Fibroblast of skin of right quadriceps (primary cell): Measurements from ENCODE around the gene RNU4-1.
A peak's percentile ranks its signal among the peaks of the same experiment; 100 is the strongest.
"Not testable (repeated sequence)": the region's sequence is repeated elsewhere in the genome, so short reads cannot be mapped to it uniquely, and the experiment has no call there.

Experiments
- DNase-seq: peaks from one replicate; pipeline ENCODE4 v3.0.0-alpha.2; 2013

RNU4-1 gene

DNA sequence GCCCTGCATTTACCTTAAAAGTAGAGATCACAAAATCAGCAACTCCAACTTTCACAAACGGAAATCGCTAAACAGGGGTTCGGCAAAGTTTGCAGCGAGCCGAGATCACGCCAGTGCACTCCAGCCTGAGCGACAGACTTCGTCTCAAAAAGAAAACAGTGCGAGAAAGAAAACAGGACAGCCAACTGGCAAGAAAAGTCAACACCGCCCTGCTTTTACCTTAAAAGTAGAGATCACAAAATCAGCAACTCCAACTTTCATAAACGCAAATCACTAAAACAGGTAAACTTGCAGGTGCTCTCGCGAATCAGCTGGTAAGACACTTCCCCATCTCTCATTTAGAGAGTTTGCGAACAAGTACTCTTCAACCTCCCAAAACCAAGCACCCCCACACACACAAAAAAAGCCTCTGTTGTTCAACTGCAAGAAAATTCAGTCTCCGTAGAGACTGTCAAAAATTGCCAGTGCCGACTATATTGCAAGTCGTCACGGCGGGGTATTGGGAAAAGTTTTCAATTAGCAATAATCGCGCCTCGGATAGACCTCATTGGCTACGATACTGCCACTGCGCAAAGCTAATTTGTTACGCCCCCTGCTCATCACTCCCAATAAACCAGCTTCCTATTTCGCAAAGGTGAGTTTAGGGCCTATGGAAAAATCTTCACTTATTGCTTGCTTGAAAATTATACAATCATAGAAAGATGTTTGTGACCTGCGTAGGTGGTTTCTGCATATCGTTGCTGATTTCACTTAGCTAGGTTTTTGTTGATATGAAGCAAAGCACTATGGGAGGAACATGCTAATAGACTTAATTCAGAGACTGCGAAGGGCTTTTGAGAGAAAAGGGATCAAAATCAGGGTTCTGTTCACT is at the start of gene RNU4-1:
Gene RNU4-1 (minus strand): TSS at position 577 of the 871 bp plus-strand sequence.
- peak; percentile 98 for DNase-seq

DNA sequence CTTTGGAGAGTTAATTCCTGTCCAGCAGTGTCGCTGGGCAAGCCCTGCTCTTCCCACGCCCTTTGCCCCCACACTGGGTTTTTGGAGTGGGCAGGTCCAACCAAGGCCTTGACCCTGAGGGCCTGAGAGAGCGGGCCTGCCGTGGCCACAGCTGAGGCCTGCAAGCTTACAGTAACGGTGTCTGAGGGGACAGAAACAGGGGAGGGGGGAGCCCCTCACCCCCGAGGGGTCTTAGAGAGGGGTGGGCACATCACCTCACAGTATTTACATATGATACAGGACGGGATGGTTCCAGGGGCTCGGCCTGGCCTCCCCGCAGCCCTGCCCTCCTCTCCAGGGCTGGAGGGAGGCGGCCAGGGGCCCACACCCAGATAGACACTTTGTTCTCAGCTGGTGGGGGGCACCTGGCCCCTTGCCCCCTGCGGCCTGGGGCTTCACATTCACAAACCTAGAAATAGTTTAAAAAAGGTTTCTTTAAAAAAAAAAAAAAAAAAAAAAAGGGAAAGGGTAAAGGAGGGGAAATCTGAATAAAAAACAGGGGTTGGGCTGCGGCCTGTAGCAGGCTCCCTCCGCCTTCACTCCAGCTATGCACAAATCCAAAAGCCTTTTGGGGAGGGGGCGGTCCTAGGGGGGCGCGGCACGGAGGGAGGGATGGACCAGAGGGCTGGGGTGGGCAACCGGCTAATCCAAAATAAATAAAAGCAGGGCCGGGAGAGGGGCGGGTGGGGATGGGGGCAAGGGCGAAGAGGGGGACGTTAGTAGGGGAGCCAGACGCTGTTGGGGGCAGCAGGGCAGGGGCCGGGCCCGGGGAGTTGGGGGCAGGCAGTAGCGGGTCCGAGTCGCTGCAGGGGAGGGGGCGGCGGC is 49.4 kb upstream of the RNU4-1 start:
- no peak for DNase-seq

DNA sequence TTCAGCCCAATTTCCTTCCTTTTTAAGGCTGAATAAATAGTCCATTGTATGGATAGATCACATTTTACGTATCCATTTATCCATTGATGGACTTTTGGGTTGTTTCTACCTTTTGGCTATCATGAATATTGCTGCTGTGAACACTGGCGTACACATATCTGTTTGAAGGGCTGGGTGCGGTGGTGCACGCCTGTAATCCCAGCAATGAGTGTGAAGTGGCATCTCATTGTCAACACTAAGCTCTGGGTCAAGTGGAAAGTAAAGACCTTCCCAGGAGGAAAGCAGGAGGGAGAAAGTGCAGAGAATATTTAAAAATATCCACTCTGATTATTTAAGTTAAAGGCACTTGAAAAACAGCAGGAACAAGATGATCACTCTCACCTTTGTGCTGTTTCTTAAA is 46.2 kb upstream of the RNU4-1 start:
- DNase-seq: no peak

DNA sequence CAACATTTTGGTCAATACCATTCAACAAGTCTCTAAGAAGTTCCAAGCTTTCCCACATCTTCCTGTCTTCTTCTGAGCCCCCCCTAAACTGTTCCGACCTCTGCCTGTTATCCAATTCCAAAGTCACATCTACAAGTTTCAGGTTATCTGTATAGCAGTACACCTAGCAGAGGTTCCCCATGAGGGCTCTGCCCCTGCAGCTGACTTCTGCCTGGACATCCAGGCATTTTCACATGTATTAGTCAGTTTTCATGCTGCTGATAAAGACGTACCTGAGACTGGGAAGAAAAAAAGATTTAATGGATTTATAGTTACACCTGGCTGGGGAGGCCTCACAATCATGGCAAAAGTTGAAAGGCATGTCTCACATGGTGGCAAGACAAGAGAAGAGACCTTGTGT is 44.7 kb upstream of the RNU4-1 start:
- no peak for DNase-seq

DNA sequence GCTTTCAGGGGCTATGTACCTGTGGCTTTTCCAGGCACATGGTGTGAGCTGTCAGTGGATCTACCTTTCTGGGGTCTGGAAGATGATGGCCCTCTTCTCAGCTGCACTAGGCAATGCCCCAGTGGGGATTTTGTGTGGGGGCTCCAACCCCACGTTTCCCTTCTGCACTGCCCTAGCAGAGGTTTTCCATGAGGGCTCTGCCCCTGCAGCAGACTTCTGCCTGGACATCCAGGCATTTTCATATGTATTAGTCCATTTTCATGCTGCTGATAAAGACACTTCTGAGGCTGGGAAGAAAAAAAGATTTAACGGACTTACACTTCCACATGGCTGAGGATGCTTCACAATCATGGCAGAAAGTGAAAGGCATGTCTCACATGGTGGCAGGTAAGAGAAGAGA is 43.4 kb upstream of the RNU4-1 start:
- not testable (repeated sequence) for DNase-seq

DNA sequence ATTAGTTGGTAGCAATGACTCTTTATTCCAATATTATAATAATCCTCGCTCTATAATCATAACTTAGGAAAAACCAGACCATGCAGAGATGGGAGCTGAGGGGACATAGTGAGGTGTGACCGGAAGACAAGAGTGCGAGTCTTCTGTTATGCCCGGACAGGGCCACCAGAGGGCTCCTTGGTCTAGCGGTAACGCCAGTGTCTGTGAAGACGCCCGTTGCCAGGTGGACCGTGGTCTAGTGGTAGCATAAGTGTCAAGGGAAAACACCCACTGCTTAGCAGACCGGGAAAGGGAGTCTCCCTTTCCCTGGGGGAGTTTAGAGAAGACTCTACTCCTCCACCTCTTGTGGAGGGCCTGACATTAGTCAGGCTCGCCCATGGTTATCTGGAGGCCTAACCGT is 42.4 kb upstream of the RNU4-1 start:
- peak; percentile 30 for DNase-seq

DNA sequence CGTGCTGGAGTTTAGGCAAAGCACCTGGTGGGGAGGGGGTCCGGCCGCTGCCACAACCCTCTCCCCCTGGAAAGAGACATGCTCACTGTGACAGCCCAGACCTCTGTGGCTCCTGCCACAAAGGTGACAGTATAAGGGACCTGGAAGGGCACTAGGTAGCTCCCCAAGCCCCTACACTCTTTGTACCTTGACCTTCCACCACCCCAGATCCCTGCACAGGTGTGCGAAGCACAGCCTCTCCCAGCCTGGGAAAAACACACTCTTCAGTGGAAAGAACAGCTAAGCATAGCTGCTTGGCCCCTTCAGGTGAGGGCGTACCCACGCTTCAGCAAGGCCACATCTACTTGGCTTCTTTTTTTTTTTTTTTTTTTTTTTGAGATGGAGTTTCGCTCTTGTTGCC is 39.5 kb upstream of the RNU4-1 start:
- DNase-seq: no peak

DNA sequence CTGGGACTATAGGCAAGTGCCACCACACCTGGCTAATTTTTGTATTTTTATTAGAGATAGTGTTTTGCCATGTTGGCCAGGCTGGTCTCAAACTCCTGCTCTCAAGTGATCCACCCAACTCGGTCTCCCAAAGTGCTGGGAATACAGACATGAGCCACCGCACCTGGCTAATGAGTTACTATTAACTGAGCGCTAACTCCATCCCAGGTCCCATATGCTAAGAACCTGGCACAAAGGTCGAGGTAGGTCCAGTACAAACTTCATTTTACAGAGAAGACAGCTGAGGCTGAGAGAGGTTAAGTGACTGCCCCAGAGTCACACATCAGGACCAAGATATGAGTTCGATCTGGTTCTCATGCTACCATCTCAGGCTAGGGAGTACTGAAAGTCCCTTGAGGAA is 39.0 kb upstream of the RNU4-1 start:
- DNase-seq: no peak

DNA sequence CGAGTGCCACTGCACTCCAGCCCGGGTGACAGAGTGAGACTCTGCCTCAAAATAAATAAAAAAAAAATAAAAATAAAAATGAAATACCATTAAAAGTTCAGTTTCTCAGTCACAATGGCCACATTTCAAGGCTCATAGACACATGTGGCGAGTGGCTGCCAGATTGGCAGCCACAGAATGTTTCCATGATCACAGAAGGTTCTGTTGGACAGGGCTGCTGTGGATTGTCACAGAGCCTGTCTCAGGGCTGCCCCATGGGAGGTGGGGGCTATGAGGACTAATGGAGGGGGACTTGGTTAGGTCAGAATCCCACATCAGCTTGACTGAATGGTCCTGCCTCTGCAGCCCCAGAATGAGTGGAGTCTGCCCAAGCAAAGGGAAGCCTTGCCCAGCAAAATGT is 38.4 kb upstream of the RNU4-1 start:
- DNase-seq: no peak

DNA sequence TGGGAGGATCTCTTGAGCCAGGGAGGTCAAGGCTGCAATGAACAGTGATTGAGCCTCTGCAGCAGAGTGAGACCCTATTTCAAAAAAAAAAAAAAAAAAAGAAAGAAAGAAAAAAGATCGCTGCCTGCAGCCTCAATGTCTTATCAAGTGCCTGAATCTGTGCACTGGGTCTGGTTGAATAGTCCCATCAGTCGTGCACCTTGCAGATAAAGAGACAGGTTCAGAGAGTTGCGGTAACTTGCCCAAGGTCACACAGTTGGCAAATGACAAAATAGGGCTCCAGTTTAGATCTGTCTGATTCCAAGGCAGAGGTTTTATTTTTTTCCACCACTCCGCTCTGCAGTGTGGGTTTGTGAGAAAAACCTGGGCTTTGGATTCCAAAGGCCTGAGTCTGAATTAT is 35.2 kb upstream of the RNU4-1 start:
- DNase-seq: no peak

DNA sequence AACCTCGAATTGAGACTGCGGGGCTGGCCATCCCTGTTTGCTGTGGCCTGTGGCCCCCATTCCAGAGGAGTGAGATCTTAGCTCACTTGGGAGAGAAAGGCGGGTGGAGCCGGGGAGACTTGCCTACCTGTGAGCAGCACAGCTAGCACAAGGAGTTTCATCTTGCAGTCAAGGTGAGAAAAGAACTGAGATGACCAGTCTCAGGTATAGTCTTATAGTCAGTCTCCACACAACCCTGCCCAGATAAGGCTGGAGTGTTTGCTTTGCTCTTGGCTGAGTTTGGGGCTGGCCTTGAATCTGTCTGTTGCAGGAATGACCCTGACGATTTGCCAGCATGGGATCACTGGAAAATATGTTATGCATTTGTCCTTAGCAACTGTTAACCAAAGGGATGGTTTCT is 34.6 kb upstream of the RNU4-1 start, which contains the start of gene PLA2G1B:
Gene PLA2G1B (minus strand): TSS at position 187 of the 400 bp plus-strand sequence. CDS start 26 bp downstream, at position 161.
- DNase-seq: no peak

DNA sequence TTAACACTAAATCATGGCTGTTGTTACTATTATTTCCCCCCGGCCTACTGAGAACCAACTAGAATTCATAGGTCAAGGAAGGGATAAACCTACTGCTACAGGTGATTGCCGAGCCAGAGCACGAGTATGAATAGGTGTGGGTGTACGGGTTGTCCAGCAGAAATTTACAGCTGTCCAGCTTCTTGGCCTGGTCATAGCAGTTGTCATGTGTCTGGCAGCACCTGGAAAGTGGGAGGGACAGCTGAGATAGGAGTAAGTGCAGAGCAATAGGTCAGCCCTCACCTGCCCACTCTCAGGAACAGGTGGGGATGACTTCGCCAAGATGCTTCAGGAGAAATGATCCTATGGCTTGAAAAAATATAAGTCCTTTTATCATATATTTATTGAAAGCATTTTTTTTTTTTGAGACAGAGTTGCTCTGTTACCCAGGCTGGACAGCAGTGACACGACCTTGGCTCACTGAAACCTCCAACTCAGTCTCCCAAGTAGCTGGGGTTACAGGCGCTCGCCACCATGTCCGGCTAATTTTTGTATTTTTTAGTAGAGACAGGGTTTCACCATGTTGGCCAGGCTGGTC is 31.9 kb upstream of the RNU4-1 start:
- no peak for DNase-seq

DNA sequence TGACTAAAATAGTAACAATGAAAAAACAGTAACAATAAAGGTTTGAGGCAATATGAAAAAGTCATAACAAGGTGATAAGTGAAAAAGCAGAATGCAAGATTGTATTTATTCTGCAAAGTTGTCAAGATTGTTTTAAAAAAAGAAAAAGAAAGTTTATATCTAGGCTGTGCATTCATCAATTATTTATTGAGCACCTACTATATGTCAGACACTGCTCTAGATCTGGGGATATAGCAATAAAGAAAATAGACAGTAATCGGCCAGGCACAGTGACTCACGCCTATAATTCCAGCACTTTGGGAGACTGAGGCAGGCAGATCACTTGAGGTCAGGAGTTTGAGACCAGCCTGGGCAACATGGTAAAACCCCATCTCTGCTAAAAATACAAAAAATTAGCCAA is 30.7 kb upstream of the RNU4-1 start:
- no peak for DNase-seq

DNA sequence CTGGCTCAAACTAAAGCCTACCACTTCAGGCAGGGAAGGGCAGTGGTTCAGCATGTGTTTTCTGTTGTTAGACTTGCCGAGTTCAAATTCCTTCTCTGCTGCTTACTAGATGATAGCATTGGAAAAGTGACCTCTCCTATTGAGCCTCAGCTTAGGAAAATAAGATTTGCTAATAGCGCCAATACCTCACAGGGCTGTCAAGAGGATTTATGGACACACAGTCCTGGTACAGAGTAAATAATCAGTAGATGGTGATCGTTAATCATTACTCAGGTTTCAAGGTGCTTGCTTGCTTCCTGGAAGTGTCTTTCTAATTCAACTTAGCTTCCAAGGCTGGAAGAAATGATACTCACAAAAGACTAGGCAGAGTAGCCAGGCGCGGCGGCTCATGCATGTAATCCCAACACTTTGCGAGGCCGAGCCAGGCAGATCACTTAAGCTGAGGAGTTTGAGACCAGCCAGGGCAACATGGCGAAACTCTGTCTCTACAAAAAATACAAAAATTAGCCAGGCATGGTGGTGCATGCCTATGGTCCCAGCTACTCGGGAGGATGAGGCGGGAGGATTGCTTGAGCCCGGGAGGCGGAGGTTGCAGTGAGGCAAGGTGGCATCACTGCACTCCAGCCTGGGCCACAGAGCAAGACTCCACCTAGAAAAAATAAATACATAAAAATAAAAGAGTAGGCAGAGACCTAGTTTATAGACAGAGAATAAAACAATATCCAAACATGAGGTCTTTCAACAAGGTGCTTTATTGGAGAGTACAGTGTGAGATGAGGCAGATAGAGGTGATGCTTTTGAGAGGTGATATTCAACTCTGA is 28.6 kb upstream of the RNU4-1 start:
- no peak for DNase-seq

DNA sequence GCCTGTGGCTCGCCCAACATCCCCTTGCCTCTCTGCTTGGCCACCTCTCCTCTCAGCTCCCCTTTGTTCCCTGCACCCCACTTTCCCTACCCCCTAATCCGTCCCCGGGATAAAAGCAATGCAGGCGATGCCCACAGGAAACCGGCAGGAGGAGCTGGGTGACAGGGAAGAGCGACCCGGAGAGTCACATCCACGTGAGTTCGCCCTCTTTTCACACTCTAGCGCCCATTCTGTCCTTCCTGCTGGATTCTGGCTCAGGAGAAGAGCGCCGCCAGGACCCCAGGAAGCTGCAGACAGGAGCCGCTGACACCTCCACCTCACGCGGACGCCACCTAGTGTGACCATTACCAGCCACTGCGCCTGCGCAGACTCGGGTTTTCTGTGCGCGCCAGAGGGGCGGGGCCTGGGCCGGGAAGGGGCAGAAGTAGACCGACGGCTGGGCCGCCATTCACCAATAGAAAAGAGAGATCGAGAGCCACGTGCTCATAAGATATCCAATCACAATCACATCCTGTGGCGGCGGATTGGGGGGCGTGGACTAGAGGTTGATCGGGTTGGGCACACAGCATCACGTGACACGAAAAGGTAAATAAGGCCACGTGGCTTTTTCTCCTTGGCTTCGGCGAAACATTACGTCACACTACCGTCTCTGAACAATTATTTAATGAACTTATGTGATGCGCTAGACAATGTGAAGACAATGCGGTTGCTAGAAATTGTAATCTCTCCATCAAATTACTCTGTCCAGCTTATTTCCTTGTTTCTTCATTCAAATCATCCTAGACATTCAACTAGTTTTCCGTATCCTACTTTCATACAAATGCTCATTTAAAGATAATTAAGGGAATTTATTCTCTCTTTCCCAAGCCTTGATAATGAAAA is 24.4 kb upstream of the RNU4-1 start:
- peak; percentile 99 for DNase-seq

DNA sequence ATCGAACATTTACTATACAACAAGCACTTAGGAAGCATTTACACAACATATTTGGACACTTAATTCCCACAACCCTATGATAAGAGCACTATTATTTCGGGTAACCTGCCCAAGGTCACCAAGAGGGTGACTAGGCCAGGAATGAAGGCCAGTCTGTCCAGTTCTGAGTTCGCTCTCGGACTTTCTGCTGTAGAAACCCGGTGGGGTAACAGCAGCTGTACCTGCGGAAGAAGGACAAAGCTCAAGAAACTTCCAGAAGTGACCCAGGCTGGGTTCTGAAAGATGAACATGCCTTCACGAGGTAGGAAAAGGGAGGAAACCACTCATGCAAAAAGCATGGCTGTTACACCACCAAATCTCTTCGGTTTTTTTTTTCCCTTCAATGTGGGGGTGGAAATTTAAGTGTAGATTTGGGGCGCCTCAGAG is 23.8 kb upstream of the RNU4-1 start:
- no peak for DNase-seq

DNA sequence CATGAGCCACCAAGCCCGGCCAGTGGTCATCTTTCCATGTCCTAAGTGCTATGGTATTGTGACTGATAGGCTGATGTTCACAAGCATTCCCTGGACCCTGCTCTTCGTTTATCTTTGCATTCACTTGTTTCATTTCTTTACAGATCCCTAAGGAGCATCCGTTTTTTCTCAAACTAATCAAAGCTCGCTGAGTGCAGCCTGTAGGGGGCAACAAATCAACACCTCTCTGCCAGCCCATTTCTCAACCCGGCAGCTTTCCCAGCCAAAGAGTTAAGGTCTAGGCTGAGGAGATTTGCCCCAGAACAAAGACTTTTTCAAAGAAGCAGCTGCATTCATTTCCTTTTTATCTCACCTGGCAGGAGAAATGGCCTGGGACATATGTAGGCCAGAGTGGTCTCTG is 21.2 kb upstream of the RNU4-1 start:
- DNase-seq: no peak

DNA sequence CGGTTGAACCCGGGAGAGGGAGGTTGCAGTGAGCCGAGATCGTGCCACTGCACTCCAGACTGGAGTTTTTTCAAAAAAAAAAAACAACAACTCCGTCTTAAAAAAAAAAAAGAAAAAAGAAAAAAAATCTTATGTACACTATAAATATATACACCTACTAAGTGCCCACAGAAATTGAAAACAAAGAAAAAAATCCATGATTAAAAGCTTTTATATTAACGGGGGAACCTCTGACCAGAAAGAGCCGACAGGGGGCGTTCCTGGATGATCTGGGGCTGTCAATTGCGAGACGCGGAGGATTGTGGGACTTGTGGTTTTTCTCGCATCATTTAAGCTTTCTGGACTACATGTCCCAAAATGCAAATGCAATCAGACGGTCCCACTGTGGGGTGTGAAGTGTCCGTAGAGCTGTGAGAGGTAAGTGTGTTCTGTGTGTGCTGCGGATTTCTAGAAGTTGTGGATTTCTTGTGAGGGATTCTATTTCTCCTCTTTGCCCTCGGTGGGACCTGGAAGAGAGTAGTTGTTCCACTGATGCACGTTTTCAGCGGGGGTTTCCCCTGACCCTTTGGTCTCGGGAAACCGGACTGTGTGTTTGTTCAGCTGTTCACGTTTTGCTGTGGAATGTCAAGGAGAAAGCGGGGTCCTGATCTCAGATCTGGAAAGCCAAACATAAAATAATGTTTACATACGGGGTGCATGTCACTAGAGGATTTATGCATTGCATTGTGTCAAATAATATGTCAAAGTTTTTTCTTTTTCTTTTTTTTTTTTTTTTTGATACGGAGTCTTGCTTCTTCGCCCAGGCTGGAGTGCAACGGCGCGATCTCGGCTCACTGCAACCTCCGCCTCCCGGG is 9.2 kb upstream of the RNU4-1 start, which contains the start of gene SIRT4:
Gene SIRT4 (plus strand): TSS at position 360 of the 854 bp plus-strand sequence. CDS start 1,241 bp downstream, outside the sequence.
- peak; percentile 93 for DNase-seq

DNA sequence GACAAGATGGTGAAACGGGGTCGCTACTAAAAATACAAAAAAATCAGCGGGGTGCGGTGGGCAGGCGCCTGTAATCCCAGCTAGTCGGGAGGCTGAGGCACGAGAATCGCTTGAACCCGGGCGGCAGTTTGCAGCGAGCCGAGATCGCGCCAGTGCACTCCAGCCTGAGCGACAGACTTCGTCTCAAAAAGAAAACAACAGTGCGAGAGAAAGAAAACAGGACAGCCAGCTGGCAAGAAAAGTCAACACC is 701 bp downstream of the RNU4-1 start:
- no peak for DNase-seq

DNA sequence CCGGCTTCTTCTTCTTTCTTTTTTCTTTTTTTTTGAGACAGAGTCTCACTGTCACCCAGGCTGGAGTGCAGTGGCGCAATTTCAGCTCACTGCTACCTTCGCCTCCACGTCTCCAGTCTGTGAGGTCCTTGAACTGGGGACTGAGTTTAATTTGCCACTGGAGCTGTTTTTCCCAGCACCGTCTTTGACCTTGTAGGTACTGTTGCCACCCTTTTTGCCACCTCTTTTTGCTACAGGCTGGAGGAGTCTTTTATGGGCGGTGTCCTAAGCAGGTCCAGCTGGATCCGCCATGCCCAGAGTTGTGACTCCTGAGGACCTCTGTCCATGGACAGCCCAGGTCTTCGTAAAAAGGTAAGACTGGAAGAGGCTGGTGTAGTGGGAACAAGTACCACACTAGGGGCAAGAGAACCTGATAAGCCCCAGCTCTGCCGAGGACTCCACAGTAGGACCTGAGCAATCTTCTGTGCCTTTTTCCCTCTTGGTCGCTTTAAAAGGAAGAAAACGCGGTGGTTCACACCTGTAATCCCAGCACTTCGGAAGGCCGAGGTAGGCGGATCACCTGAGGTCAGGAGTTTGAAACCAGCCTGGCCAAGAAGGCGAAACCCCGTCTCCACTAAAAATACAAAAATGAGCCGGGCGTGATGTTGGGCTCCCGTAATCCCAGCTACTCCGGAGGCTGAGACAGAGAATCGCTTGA is 2.3 kb downstream of the RNU4-1 start:
- no peak for DNase-seq
